ENCODE measurements around the gene AMDHD2.
"Not testable (repeated sequence)": the region's sequence is repeated elsewhere in the genome, so short reads cannot be mapped to it uniquely, and the experiment has no call there.

DNA sequence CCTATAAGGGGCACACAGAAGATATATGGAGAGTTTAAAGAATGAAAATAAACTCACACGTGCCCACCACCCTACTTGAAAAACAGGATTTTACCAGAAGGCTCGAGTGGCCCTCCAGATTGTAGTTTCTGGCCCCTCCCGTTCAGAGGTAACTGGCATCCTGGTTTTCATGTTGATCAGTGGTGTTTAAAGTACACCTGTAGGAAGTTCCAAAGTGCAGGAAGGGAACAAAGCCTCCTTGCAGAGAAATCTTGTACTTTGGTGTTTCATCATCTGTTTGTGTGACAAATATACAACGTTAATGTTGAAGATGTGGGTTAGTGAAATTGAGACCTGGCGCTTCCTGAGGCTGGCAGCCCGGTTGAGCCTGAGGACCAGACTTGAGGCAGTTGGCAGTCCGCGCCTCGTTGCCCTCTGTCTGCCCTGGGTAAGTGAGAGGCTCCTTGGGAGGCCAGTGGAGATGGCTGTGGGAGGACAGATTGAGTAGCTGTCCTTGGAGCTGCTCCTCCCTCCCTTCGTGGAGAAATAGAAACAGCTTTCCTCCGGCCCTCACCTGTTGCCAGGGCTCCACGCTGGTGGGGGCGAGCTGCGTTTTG lies 30.2 kb downstream of the AMDHD2 start:
- TF ChIP-seq, protein P1, sequence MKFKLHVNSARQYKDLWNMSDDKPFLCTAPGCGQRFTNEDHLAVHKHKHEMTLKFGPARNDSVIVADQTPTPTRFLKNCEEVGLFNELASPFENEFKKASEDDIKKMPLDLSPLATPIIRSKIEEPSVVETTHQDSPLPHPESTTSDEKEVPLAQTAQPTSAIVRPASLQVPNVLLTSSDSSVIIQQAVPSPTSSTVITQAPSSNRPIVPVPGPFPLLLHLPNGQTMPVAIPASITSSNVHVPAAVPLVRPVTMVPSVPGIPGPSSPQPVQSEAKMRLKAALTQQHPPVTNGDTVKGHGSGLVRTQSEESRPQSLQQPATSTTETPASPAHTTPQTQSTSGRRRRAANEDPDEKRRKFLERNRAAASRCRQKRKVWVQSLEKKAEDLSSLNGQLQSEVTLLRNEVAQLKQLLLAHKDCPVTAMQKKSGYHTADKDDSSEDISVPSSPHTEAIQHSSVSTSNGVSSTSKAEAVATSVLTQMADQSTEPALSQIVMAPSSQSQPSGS (tag by site-specific recombination; IDR thresholded peaks at IDR 0.05; ENCODE audit: low read depth), result not testable (repeated sequence)
- TF ChIP-seq, protein P2, sequence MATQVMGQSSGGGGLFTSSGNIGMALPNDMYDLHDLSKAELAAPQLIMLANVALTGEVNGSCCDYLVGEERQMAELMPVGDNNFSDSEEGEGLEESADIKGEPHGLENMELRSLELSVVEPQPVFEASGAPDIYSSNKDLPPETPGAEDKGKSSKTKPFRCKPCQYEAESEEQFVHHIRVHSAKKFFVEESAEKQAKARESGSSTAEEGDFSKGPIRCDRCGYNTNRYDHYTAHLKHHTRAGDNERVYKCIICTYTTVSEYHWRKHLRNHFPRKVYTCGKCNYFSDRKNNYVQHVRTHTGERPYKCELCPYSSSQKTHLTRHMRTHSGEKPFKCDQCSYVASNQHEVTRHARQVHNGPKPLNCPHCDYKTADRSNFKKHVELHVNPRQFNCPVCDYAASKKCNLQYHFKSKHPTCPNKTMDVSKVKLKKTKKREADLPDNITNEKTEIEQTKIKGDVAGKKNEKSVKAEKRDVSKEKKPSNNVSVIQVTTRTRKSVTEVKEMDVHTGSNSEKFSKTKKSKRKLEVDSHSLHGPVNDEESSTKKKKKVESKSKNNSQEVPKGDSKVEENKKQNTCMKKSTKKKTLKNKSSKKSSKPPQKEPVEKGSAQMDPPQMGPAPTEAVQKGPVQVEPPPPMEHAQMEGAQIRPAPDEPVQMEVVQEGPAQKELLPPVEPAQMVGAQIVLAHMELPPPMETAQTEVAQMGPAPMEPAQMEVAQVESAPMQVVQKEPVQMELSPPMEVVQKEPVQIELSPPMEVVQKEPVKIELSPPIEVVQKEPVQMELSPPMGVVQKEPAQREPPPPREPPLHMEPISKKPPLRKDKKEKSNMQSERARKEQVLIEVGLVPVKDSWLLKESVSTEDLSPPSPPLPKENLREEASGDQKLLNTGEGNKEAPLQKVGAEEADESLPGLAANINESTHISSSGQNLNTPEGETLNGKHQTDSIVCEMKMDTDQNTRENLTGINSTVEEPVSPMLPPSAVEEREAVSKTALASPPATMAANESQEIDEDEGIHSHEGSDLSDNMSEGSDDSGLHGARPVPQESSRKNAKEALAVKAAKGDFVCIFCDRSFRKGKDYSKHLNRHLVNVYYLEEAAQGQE (tag by site-specific recombination; IDR thresholded peaks at IDR 0.05), result not testable (repeated sequence)
- TF ChIP-seq, protein P3, sequence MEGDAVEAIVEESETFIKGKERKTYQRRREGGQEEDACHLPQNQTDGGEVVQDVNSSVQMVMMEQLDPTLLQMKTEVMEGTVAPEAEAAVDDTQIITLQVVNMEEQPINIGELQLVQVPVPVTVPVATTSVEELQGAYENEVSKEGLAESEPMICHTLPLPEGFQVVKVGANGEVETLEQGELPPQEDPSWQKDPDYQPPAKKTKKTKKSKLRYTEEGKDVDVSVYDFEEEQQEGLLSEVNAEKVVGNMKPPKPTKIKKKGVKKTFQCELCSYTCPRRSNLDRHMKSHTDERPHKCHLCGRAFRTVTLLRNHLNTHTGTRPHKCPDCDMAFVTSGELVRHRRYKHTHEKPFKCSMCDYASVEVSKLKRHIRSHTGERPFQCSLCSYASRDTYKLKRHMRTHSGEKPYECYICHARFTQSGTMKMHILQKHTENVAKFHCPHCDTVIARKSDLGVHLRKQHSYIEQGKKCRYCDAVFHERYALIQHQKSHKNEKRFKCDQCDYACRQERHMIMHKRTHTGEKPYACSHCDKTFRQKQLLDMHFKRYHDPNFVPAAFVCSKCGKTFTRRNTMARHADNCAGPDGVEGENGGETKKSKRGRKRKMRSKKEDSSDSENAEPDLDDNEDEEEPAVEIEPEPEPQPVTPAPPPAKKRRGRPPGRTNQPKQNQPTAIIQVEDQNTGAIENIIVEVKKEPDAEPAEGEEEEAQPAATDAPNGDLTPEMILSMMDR (tag by site-specific recombination; IDR thresholded peaks at IDR 0.05), result not testable (repeated sequence)
- not testable (repeated sequence) for TF ChIP-seq ZNF747 (tag by site-specific recombination; IDR thresholded peaks at IDR 0.05); ZNF664 (tag by site-specific recombination; IDR thresholded peaks at IDR 0.05); ZNF302 (tag by site-specific recombination; IDR thresholded peaks at IDR 0.05; ENCODE audit: low read depth); YY1 (tag by site-specific recombination; IDR thresholded peaks at IDR 0.05); HOXA7 (CRISPR knock-in tag; IDR thresholded peaks at IDR 0.05; ENCODE audit: borderline replicate concordance)
- TF ChIP-seq, protein P4, sequence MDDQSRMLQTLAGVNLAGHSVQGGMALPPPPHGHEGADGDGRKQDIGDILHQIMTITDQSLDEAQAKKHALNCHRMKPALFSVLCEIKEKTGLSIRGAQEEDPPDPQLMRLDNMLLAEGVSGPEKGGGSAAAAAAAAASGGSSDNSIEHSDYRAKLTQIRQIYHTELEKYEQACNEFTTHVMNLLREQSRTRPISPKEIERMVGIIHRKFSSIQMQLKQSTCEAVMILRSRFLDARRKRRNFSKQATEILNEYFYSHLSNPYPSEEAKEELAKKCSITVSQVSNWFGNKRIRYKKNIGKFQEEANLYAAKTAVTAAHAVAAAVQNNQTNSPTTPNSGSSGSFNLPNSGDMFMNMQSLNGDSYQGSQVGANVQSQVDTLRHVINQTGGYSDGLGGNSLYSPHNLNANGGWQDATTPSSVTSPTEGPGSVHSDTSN (CRISPR knock-in tag; IDR thresholded peaks at IDR 0.05), result not testable (repeated sequence)
